MCF 10A (cell line): ENCODE data around the gene MINK1. TPM values are rescaled to one million over a fixed set of nuclear protein-coding genes. Genes with fewer than 3 reads are reported as not detected.

ENCODE experiments used
- BruUV-seq: library from RNA; stranded (reverse); fragments of 400-500 nt; replicated peaks from 2 replicates; lab custom pipeline; 2021; lab: Mats Ljungman, UMichigan
- CTCF ChIA-PET: fragments of 300-600 bp; sonication (Branson Sonifier 250); formaldehyde crosslinking; extraction: SDS; loops from one replicate; lab custom pipeline; 2021; ENCODE audit warnings: antibody characterized with exemption, inconsistent platforms; lab: Yijun Ruan, JAX
- POLR2A ChIA-PET: fragments of 300-600, 350-650 bp; sonication (Branson Sonifier 250); formaldehyde crosslinking; extraction: SDS; loops from one replicate; lab custom pipeline; 2020; ENCODE audit warnings: antibody characterized with exemption, inconsistent platforms; lab: Yijun Ruan, JAX
- DNase-seq: peaks from one replicate; pipeline ENCODE4 v3.0.0-alpha.2; 2018; ENCODE audit not compliant: unreplicated experiment
- H3K27ac Mint-ChIP-seq: one replicate; pipeline ENCODE4 v1.8.0; 2022; ENCODE audit warnings: mild to moderate bottlenecking, low read depth, mixed read lengths; ENCODE audit not compliant: unreplicated experiment
- H3K27me3 Mint-ChIP-seq: one replicate; pipeline ENCODE4 v1.8.0; 2022; ENCODE audit warnings: mixed read lengths; ENCODE audit not compliant: insufficient read depth, unreplicated experiment
- H3K36me3 Mint-ChIP-seq: one replicate; pipeline ENCODE4 v1.8.0; 2022; ENCODE audit warnings: mild to moderate bottlenecking, moderate library complexity, mixed read lengths; ENCODE audit not compliant: insufficient read depth, unreplicated experiment
- H3K4me1 Mint-ChIP-seq: one replicate; pipeline ENCODE4 v1.8.0; 2022; ENCODE audit warnings: mixed read lengths; ENCODE audit not compliant: insufficient read depth, unreplicated experiment
- H3K4me3 Mint-ChIP-seq: one replicate; pipeline ENCODE4 v1.8.0; 2022; ENCODE audit warnings: mild to moderate bottlenecking, moderate library complexity, mixed read lengths; ENCODE audit not compliant: unreplicated experiment
- H3K9me3 Mint-ChIP-seq: one replicate; pipeline ENCODE4 v1.8.0; 2022; ENCODE audit warnings: mixed read lengths; ENCODE audit not compliant: unreplicated experiment
- CTCF ChIP-seq: fragments of 200-600 bp; IDR thresholded peaks from one replicate; pipeline ENCODE4 v1.8.0; 2022; ENCODE audit warnings: antibody characterized with exemption, mild to moderate bottlenecking; ENCODE audit not compliant: unreplicated experiment
- intact Hi-C: fragments of 100-400 bp; cut with micrococcal nuclease; formaldehyde crosslinking; loops from 2 replicates; pipeline ENCODE4 v1.14.1; 2022
- total RNA-seq: library from RNA; stranded (reverse); gene quantifications from 2 replicates; pipeline ENCODE4 v1.2.3, GENCODE V29; 2022

MINK1 gene
- total RNA-seq, 1 experiment from 2014 or later = 124 TPM

DNA sequence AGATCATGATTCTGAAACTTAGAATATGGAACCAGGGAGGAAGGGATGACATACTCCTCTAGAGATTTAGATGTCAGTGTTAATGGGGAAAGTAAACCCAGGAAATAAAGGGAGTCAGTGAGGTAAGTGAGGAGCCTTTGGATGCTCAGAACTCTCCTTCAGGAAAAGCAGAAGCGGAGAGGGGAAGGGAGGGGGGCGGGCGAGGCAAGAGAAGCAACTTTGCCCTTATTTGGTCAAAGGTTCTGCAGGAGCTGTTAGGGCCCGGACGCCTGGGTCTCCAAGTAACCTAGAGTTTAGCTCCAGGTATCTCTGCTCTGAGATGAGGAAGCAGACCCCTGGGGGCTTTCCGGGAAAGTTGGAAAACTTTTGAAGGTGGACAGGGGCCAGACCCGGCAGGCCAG lies 113.9 kb downstream of the MINK1 start:
- no peak for TF ChIP-seq CTCF
- intact Hi-C loops = no loop called here
- POLR2A ChIA-PET = interaction anchor here (0.7 to 21.5 kb wide), 14 partner anchors 7 to 237 kb away, joined by 3 to 639 read pairs (median 6); partner anchors contain the start of genes ARRB2, CAMTA2, INCA1 and KIF1C

More for the DNA sequence above, 113.9 kb downstream of the MINK1 start:
- Mint-ChIP-seq H3K4me3 (peak overlapping the region; percentile 74), H3K27me3 (no peaks in the 10 kb centered on the region), H3K36me3 (peaks cover 56% of the 10 kb centered on the region), H3K27ac (peak overlapping the region; percentile 93), H3K9me3 (no peaks in the 10 kb centered on the region), H3K4me1 (peaks cover 57% of the 10 kb centered on the region)
- no TSS peak for BruUV-seq
- CTCF ChIA-PET = no interaction called here
- DNase-seq = peak; percentile 30

Other genes with a start within 250 kb of the MINK1 start
- gene SMTNL2, start 248.8 kb upstream of the MINK1 start, total RNA-seq = not detected in 2 replicates
- gene ALOX15, start 191.7 kb upstream of the MINK1 start, total RNA-seq = not detected in 2 replicates
- gene PELP1, start 129.2 kb upstream of the MINK1 start, total RNA-seq = 63.9 and 74.8 TPM in 2 replicates
- gene ARRB2, start 122.7 kb upstream of the MINK1 start, total RNA-seq = 20.7 and 25.1 TPM in 2 replicates
- gene MED11, start 101.9 kb upstream of the MINK1 start, total RNA-seq = 15.2 and 15.8 TPM in 2 replicates
- 1.3 and 1.8 TPM in 2 replicates for gene ZMYND15, start 93.5 kb upstream of the MINK1 start, total RNA-seq
- gene CXCL16, start 93.4 kb upstream of the MINK1 start, total RNA-seq = 16.7 and 20.6 TPM in 2 replicates
- not detected in 2 replicates for gene TM4SF5, start 61.5 kb upstream of the MINK1 start, total RNA-seq
- gene VMO1, start 47.0 kb upstream of the MINK1 start, total RNA-seq = 0.77 and 1.1 TPM in 2 replicates
- not detected in 2 replicates for gene GLTPD2, start 44.4 kb upstream of the MINK1 start, total RNA-seq
- gene PSMB6, start 37.2 kb upstream of the MINK1 start, total RNA-seq = 169 and 182 TPM in 2 replicates
- 27.6 and 31.7 TPM in 2 replicates for gene PLD2, start 26.2 kb upstream of the MINK1 start, total RNA-seq
- 3.6 and 4.3 TPM in 2 replicates for gene C17orf107, start 66.2 kb downstream of the MINK1 start, total RNA-seq
- not detected in 2 replicates for gene CHRNE, start 69.8 kb downstream of the MINK1 start, total RNA-seq
- gene GP1BA, start 98.9 kb downstream of the MINK1 start, total RNA-seq = not detected in 2 replicates
- gene SLC25A11, start 106.7 kb downstream of the MINK1 start, total RNA-seq = 46.8 and 54.5 TPM in 2 replicates
- 100.0 and 109 TPM in 2 replicates for gene RNF167, start 106.9 kb downstream of the MINK1 start, total RNA-seq
- 1,010 and 1,106 TPM in 2 replicates for gene PFN1, start 115.2 kb downstream of the MINK1 start, total RNA-seq
- gene ENO3, start 117.8 kb downstream of the MINK1 start, total RNA-seq = 19.0 and 20.2 TPM in 2 replicates
- gene SPAG7, start 134.5 kb downstream of the MINK1 start, total RNA-seq = 112 and 151 TPM in 2 replicates
- gene CAMTA2, start 154.3 kb downstream of the MINK1 start, total RNA-seq = 126 and 154 TPM in 2 replicates
- gene INCA1, start 164.2 kb downstream of the MINK1 start, total RNA-seq = 0.44 and 0.49 TPM in 2 replicates
- gene KIF1C, start 164.6 kb downstream of the MINK1 start, total RNA-seq = 84.8 and 100 TPM in 2 replicates
- not detected in 2 replicates for gene SLC52A1, start 202.1 kb downstream of the MINK1 start, total RNA-seq
- gene ZFP3, start 245.1 kb downstream of the MINK1 start, total RNA-seq = not detected in 2 replicates